HEK293T (cell line): ENCODE data around the gene MAT1A.
"Not testable (repeated sequence)": the region's sequence is repeated elsewhere in the genome, so short reads cannot be mapped to it uniquely, and the experiment has no call there.

Experiments used
- ELF4 ChIP-seq: fragments of 450-650 bp; IDR thresholded peaks from 2 replicates; pipeline ENCODE4 v1.6.1; 2017; ENCODE audit warnings: antibody characterized with exemption
- FOXK2 ChIP-seq: fragments of 450-650 bp; IDR thresholded peaks from 2 replicates; pipeline ENCODE4 v1.6.1; 2016; ENCODE audit warnings: mild to moderate bottlenecking

DNA sequence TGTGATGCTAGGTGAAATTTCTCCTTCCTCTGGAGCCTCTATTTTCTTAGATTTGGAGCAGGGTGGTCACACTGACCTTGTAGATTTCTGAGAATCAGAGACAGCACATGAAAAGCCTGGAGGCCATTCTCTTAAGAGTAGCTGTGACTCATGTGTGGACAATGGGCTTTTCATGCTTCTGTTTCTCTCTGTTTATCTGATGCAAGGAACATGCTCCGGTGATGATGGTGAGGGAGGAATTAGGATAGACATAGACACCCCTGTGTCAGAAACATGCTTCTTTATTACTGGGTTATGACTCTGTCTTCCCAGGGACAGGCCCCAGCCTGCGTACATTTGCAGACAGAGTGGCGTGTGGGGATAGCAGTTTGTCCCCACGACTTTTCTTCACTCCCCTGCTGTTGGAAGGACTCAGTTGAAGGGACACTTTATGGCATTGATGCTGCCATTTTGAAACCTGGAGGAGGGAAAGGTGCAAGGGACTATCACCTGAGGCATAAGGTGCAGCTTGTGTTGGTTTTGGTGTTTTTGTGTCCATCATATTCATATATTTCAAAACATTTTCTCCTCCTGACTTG is 37.7 kb downstream of the MAT1A start:
- not testable (repeated sequence) for TF ChIP-seq ELF4, FOXK2
